Esophagus muscularis mucosa (tissue), 3 donors: ENCODE data around the gene HIVEP2.

Experiments used
- POLR2A ChIP-seq: fragments of 450-650 bp; IDR thresholded peaks from one replicate; pipeline ENCODE4 v1.6.1; 2017; ENCODE audit warnings: antibody characterized with exemption, moderate library complexity, mild to moderate bottlenecking, low read depth
- TF ChIP-seq, protein P1 (sequence below), 3 experiments: fragments of 200-600 bp in 2 of 3; fragments of 450-650 bp in 1 of 3; sonication (generic) in 2 of 3; IDR thresholded peaks; one replicate each; pipeline ENCODE4 v1.5.1; 2017 to 2019; ENCODE audit warnings: antibody characterized with exemption in 3 of 3, mild to moderate bottlenecking in 2 of 3, moderate library complexity in 1 of 3

DNA sequence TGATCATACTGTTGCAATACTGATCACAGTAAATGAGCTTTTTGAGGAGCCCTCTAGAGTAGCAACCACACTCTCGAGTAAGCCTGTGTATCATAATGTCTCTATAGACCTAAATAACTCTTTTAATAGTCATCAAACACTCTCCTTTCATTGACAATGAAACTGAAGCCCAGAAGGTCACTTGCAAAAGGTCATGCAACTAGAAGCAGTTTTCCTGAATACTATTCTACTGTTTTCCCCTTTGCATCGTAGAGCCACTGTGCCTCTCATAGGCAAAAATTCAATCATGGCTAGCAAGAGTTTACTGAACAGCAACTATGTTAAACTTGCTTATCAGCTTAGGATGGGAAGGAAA, 105.3 kb downstream of the HIVEP2 start:
- TF ChIP-seq, protein P1, sequence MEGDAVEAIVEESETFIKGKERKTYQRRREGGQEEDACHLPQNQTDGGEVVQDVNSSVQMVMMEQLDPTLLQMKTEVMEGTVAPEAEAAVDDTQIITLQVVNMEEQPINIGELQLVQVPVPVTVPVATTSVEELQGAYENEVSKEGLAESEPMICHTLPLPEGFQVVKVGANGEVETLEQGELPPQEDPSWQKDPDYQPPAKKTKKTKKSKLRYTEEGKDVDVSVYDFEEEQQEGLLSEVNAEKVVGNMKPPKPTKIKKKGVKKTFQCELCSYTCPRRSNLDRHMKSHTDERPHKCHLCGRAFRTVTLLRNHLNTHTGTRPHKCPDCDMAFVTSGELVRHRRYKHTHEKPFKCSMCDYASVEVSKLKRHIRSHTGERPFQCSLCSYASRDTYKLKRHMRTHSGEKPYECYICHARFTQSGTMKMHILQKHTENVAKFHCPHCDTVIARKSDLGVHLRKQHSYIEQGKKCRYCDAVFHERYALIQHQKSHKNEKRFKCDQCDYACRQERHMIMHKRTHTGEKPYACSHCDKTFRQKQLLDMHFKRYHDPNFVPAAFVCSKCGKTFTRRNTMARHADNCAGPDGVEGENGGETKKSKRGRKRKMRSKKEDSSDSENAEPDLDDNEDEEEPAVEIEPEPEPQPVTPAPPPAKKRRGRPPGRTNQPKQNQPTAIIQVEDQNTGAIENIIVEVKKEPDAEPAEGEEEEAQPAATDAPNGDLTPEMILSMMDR (IDR thresholded peaks at IDR 0.05), result no peak
- no peak for TF ChIP-seq POLR2A
